ENCODE results near the gene CXorf58.

CXorf58 gene

GRCh38 chrX:23926015-23926414 is 18.2 kb downstream of the CXorf58 start:
- no peaks in the 10 kb centered on the region for H3K36me3 ChIP-seq (ENCODE audit: low read depth)
- H3K4me3 ChIP-seq (ENCODE audit: severe bottlenecking), result no peak overlapping the region
- TF ChIP-seq, protein P1, sequence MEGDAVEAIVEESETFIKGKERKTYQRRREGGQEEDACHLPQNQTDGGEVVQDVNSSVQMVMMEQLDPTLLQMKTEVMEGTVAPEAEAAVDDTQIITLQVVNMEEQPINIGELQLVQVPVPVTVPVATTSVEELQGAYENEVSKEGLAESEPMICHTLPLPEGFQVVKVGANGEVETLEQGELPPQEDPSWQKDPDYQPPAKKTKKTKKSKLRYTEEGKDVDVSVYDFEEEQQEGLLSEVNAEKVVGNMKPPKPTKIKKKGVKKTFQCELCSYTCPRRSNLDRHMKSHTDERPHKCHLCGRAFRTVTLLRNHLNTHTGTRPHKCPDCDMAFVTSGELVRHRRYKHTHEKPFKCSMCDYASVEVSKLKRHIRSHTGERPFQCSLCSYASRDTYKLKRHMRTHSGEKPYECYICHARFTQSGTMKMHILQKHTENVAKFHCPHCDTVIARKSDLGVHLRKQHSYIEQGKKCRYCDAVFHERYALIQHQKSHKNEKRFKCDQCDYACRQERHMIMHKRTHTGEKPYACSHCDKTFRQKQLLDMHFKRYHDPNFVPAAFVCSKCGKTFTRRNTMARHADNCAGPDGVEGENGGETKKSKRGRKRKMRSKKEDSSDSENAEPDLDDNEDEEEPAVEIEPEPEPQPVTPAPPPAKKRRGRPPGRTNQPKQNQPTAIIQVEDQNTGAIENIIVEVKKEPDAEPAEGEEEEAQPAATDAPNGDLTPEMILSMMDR (IDR thresholded peaks at IDR 0.05; ENCODE audit: poor library complexity, severe bottlenecking), result no peak
- H3K27me3 ChIP-seq (ENCODE audit: insufficient read depth, poor library complexity, severe bottlenecking), result no peaks in the 10 kb centered on the region
- no peaks in the 10 kb centered on the region for H3K9me3 ChIP-seq (ENCODE audit: severe bottlenecking)
- DNase-seq (ENCODE audit: low spot score) (no peak), ATAC-seq (ENCODE audit: low read depth) (no peak)
- no peak overlapping the region for H3K27ac ChIP-seq (ENCODE audit: poor library complexity, severe bottlenecking)
- no peaks in the 10 kb centered on the region for H3K4me1 ChIP-seq (ENCODE audit: insufficient read depth, poor library complexity, severe bottlenecking)

DNA sequence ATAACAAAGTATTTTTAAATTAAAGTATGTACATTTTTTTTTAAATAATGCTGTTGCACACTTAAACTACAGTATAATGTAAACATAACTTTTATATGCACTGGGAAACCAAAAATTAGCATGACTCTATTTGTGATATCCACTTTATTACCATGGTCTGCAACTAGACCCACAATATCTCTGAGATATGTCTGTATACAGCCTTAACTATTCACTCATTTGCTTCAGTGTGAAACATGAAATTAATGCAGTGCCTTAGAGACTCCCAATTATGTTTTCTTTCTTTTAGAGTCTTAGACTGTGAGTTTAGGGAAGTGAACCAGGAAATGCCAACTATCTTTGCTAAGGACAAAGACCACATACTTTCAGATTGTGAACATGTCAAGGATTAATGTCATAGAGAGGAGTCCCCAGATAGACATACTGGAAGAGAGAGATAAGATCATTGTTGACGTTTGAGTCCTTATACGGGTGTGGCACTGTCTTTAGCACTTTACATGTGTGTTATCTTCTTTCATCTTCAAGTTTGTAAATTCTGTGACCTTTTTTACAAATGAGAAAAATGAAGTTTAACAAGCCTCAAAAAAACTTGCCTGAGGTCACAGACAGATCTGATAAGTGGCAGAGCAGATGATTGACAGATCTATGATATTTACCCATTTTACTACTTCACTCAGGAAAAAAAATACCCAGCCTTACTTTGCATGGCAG is 23.2 kb downstream of the CXorf58 start:
- H3K36me3 ChIP-seq (ENCODE audit: low read depth), result no peaks in the 10 kb centered on the region
- ATAC-seq (ENCODE audit: low read depth) (no peak), DNase-seq (ENCODE audit: low spot score) (no peak)
- no peaks in the 10 kb centered on the region for H3K27me3 ChIP-seq (ENCODE audit: insufficient read depth, poor library complexity, severe bottlenecking)
- TF ChIP-seq, protein P1 (IDR thresholded peaks at IDR 0.05; ENCODE audit: poor library complexity, severe bottlenecking), result no peak
- no peak overlapping the region for H3K4me3 ChIP-seq (ENCODE audit: severe bottlenecking)
- no peak overlapping the region for H3K27ac ChIP-seq (ENCODE audit: poor library complexity, severe bottlenecking)
- no peaks in the 10 kb centered on the region for H3K4me1 ChIP-seq (ENCODE audit: insufficient read depth, poor library complexity, severe bottlenecking)
- no peaks in the 10 kb centered on the region for H3K9me3 ChIP-seq (ENCODE audit: severe bottlenecking)

- no peak overlapping the region for H3K4me3 ChIP-seq (ENCODE audit: severe bottlenecking)
- TF ChIP-seq, protein P1 (IDR thresholded peaks at IDR 0.05; ENCODE audit: poor library complexity, severe bottlenecking), result no peak
- no peaks in the 10 kb centered on the region for H3K9me3 ChIP-seq (ENCODE audit: severe bottlenecking)
- no peaks in the 10 kb centered on the region for H3K36me3 ChIP-seq (ENCODE audit: low read depth)
- no peak for DNase-seq (ENCODE audit: low spot score)
- H3K4me1 ChIP-seq (ENCODE audit: insufficient read depth, poor library complexity, severe bottlenecking), result no peaks in the 10 kb centered on the region
- ATAC-seq (ENCODE audit: low read depth), result no peak
- H3K27me3 ChIP-seq (ENCODE audit: insufficient read depth, poor library complexity, severe bottlenecking), result no peaks in the 10 kb centered on the region
- H3K27ac ChIP-seq (ENCODE audit: poor library complexity, severe bottlenecking), result no peak overlapping the region
These were observed 24.2 kb downstream of the CXorf58 start for GRCh38 chrX:23932046-23932445.

DNA sequence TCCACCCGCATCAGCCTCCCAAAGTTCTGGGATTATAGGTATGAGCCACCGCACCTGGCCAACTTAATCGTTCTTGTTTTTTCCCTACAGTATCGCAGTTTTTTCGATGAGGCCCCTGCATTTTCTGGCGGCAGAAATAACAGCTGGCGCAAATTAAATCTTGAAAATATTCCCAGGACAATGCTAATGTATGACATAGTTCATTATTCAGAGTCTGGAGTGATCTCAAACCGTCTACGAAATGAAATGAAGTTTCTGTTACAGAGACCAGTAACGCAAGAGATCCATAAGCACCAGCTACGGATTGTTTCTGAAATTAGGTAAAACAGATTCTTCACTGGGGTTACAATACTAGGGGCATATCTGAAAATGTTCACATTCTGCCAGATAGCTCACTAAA is 27.3 kb downstream of the CXorf58 start:
- H3K9me3 ChIP-seq (ENCODE audit: severe bottlenecking), result no peaks in the 10 kb centered on the region
- TF ChIP-seq, protein P1 (IDR thresholded peaks at IDR 0.05; ENCODE audit: poor library complexity, severe bottlenecking), result no peak
- DNase-seq (ENCODE audit: low spot score), result no peak
- no peak overlapping the region for H3K27ac ChIP-seq (ENCODE audit: poor library complexity, severe bottlenecking)
- H3K4me3 ChIP-seq (ENCODE audit: severe bottlenecking), result no peak overlapping the region
- no peaks in the 10 kb centered on the region for H3K36me3 ChIP-seq (ENCODE audit: low read depth)
- no peaks in the 10 kb centered on the region for H3K27me3 ChIP-seq (ENCODE audit: insufficient read depth, poor library complexity, severe bottlenecking)
- no peak for ATAC-seq (ENCODE audit: low read depth)
- no peaks in the 10 kb centered on the region for H3K4me1 ChIP-seq (ENCODE audit: insufficient read depth, poor library complexity, severe bottlenecking)

GRCh38 chrX:23936180-23936579 is 28.4 kb downstream of the CXorf58 start:
- DNase-seq (ENCODE audit: low spot score) (no peak), ATAC-seq (ENCODE audit: low read depth) (no peak)
- Histone ChIP-seq H3K4me1 (ENCODE audit: insufficient read depth, poor library complexity, severe bottlenecking) (no peaks in the 10 kb centered on the region), H3K27ac (ENCODE audit: poor library complexity, severe bottlenecking) (no peak overlapping the region), H3K36me3 (ENCODE audit: low read depth) (no peaks in the 10 kb centered on the region), H3K4me3 (ENCODE audit: severe bottlenecking) (no peak overlapping the region), H3K27me3 (ENCODE audit: insufficient read depth, poor library complexity, severe bottlenecking) (no peaks in the 10 kb centered on the region), H3K9me3 (ENCODE audit: severe bottlenecking) (no peaks in the 10 kb centered on the region)
- TF ChIP-seq, protein P1 (IDR thresholded peaks at IDR 0.05; ENCODE audit: poor library complexity, severe bottlenecking), result no peak

Measured in RWPE2 (cell line).